ENCODE measurements around the gene APOLD1.
A peak's percentile ranks its signal among the peaks of the same experiment; 100 is the strongest.
"Not testable (repeated sequence)": the region's sequence is repeated elsewhere in the genome, so short reads cannot be mapped to it uniquely, and the experiment has no call there.

Gene APOLD1, protein sequence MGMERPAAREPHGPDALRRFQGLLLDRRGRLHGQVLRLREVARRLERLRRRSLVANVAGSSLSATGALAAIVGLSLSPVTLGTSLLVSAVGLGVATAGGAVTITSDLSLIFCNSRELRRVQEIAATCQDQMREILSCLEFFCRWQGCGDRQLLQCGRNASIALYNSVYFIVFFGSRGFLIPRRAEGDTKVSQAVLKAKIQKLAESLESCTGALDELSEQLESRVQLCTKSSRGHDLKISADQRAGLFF

DNA sequence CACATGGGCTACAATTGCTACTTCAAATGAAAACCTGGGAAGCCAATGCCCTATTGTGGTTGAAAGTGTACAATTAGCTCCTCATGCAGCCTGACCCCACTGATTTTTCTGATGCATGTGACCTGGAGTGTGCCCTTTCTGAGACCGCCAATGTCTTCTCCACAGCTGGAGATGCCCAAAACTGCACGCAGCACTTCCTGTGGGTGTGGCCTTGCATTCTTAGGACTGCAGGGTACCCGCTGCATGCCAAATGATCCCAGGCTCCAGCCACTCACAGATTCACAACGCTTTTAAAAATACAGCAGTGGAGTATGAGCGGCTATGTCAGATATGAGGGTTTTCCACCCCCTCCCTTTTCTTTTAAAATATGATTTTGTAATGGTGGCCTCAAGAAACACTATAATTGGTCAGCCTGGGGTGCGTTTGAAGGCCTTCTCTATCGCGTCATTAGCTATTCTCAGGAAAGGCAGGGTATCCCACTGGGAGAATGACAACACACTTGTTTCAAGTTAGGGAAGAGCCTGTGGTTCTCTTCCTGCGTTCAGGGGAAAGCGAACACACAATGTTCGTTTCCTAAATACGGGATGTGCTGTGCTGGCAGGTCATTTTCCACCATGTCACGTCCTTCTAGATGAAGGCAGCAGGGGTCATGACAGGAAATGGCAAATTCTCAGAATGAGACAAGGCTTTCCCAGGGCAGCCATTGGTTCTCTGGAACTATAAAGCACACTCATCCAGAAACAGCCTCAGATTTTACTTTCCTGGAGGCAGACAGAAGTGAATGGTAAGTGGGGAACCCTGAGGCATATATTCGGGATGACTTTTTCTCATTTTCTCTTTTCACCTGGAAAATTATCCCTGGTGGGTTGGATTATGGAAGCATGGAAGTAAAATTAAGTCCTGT is at the start of gene APOLD1:
TSS of gene APOLD1 (plus strand) at position 749 of the 904 bp plus-strand sequence. CDS start at position 782, 33 bp downstream.
- no peak for DNase-seq

DNA sequence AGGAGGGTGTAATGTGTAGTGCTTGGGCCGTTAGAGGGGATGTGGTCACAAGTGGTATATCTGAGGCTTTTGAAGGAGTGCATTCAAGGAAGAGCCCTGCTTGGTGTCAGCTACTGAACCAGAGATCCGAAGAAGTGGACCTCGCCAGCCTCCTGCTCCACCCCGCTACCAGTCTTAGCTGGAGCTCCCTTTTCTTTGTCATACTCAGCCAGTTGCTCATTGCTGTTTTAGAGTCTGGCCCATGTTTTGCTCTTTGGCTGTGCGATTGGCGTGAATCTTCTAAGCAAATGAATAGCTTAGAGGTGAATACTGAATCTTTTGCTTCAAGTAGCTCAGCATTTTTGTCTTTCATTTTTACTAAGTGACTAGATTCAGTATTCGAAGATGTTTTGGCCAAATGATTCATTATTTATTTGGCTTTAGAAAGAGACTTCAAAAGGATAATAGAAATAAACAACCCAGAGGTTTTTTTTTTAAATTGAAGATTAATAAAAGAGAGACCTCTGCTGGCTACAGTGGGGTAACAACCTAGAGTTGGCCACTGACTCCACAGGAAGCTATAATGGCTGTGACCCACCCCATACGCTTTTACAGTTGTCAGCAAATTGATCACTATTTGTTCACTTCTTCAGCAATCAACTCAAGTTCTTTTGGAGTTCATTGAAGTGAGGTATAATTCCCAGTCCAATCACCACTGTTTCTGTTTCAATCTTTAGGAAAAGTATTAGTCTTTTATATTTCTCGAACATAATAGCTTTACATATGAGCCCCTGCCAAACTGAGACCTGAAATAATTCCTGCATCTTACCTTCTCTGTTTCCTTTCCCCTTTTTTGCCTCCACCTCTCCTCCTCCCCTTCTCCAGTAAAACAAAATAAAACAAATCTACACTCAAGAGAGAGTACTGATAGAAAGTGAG is 48.4 kb upstream of the APOLD1 start:
- no peak for DNase-seq

GRCh38 chr12:12738152-12738551 is 47.3 kb upstream of the APOLD1 start:
- not testable (repeated sequence) for DNase-seq

DNA sequence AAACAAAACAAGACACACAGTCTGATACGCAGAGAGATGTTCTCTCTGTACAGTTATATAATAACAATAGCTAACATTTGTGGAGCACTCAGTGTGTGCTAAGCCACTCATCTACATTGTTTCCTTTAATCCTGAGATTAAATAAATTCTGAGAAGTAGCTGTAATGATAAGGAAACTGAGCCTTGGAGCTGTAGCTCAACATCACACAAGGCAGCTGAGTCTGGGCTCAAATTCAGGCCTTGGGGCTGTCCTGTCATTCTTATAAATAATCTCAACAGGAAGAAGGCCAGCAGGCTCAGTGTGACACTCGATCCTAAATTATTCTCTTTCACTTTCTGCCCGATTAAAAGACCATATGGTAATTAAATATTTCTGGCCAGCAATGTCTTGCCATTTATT is 43.8 kb upstream of the APOLD1 start:
- DNase-seq, result no peak

- no peak for DNase-seq
Measured at GRCh38 chr12:12744546-12745305, 40.7 kb upstream of the APOLD1 start.

- no peak for DNase-seq
Measured at GRCh38 chr12:12745576-12746211, 39.8 kb upstream of the APOLD1 start.

- no peak for DNase-seq
Measured at GRCh38 chr12:12747278-12747677, 38.2 kb upstream of the APOLD1 start.

GRCh38 chr12:12748044-12748443 is 37.4 kb upstream of the APOLD1 start:
- no peak for DNase-seq

GRCh38 chr12:12749433-12749832 is 36.0 kb upstream of the APOLD1 start:
- DNase-seq, result peak; percentile 92

DNA sequence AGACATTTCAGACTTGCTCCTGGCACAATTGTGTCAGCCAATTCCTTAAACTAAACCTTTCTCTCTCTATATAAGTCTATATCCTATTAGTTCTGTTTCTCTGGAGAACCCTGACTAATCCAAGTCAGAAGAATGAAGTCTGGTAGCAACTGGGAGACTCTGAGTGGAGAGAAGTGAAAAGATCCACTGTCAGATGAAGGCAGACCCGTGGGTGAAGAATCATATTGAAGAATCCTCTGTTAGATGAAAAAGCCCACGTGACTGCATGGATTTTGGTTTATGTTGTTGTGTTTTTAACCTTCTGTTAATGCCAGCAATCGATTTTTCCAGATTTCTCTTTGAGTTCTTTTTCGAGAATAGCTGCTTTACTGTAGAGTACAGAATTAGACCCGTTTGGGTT is 29.5 kb upstream of the APOLD1 start:
- no peak for DNase-seq

DNA sequence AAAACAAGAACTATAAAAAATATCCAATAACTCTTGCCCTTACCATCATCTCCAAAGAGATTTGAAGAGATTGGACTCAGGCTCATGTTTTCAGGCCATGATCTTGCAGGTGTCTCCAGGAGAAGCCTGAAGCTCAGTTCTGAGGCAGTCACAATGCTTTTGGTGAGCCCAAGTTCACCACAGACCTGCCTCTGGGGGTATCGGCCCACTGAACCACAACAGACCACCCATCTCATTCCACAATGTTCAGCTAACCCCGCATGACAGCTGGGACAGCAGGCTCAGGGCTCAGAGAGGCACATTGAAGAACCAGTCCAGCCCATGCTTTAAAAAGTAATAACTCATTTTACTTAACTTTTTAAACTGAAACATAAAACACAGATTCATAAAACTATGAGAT is 28.3 kb upstream of the APOLD1 start:
- DNase-seq, result no peak

DNA sequence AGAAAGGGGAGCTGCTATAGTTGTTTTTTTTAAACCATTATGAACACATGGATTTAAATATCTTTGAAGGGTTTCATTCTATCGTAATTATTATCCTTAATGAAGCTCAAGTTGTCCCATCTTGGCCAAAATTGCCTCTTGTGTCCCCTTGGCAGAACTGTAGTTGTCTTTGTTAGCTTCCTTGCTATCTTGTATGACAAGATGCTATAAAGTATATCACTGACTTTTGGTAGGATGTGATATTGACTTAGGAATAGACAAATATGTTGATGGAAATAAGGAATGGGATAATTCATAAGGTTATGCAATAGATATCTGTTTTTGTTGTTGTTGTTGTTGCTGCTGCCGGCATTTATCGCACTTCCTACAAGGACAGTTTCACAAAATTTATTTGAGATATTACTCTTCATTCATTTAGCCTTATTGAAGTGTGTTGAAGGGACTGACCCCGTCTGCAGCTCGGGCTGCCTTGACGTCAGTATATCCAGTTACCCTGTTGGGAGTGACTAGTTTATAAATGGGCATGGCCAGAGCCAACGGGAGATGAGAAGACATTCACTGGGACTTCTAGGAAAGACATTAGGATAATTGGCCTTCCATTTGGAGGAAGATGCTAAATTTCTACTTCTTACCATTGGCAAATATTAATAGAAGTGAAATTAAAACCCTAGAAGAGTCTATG is 26.1 kb upstream of the APOLD1 start:
- no peak for DNase-seq

GRCh38 chr12:12764824-12765223 is 20.6 kb upstream of the APOLD1 start:
- no peak for DNase-seq

- no peak for DNase-seq
Measured at GRCh38 chr12:12770262-12770661, 15.2 kb upstream of the APOLD1 start.

GRCh38 chr12:12774791-12775190 is 10.7 kb upstream of the APOLD1 start:
- DNase-seq, result no peak

GRCh38 chr12:12776261-12776660 is 9.2 kb upstream of the APOLD1 start:
- DNase-seq, result peak; percentile 85

GRCh38 chr12:12777092-12777491 is 8.4 kb upstream of the APOLD1 start:
- DNase-seq, result no peak

- no peak for DNase-seq
Measured at GRCh38 chr12:12779007-12779406, 6.5 kb upstream of the APOLD1 start.

GRCh38 chr12:12779529-12779928 is 5.9 kb upstream of the APOLD1 start:
- DNase-seq, result peak; percentile 83

DNA sequence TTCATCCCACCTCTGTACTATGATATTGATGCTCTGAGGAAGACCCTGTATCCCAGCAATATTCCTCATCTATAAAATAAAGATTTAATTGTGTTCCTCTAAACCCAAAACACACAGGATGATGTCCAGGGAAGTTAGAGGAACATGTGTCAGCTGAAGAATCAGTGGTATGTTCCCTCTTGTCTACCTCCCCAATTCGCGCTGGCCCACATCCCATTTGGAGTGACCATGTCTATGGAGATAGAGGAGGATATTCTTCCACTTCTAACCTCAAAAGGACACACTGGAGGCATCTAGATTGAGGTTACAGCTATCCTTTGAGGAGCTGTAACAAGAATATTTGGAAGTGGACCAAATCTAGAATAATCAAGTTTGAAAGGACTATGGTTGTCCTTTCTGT is 1.3 kb upstream of the APOLD1 start:
- no peak for DNase-seq

GRCh38 chr12:12786351-12786705 is 869 bp downstream of the APOLD1 start:
- DNase-seq, result no peak
